Measurements from ENCODE around the gene BTBD9.

DNA sequence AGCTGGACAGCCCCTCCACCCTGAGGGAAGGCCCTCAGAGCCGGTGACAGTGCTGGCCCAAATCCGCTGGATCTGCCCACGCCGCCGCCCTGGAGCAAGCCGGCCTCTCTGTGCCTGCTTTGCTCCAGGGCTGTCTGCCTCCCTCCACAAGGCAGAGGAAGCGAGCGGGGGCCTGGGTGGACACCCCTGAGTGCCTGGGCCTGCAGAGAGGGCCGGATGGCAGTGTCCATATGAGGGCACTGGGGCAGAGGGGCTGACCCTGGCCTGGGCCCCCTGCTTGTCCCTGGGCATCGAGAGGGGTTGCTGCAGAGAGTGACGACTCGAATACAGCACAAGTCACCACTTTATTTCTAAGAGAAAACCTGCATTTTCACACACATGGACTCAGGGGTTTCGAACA lies 471.6 kb downstream of the BTBD9 start:
- TF ChIP-seq, protein P1, sequence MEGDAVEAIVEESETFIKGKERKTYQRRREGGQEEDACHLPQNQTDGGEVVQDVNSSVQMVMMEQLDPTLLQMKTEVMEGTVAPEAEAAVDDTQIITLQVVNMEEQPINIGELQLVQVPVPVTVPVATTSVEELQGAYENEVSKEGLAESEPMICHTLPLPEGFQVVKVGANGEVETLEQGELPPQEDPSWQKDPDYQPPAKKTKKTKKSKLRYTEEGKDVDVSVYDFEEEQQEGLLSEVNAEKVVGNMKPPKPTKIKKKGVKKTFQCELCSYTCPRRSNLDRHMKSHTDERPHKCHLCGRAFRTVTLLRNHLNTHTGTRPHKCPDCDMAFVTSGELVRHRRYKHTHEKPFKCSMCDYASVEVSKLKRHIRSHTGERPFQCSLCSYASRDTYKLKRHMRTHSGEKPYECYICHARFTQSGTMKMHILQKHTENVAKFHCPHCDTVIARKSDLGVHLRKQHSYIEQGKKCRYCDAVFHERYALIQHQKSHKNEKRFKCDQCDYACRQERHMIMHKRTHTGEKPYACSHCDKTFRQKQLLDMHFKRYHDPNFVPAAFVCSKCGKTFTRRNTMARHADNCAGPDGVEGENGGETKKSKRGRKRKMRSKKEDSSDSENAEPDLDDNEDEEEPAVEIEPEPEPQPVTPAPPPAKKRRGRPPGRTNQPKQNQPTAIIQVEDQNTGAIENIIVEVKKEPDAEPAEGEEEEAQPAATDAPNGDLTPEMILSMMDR (IDR thresholded peaks at IDR 0.05): no peak
- TF ChIP-seq POLR2A (IDR thresholded peaks at IDR 0.05): no peak

Data from Peyer's patch (tissue), 4 donors.